ENCODE measurements around the gene PSMD13.

Gene PSMD13

DNA sequence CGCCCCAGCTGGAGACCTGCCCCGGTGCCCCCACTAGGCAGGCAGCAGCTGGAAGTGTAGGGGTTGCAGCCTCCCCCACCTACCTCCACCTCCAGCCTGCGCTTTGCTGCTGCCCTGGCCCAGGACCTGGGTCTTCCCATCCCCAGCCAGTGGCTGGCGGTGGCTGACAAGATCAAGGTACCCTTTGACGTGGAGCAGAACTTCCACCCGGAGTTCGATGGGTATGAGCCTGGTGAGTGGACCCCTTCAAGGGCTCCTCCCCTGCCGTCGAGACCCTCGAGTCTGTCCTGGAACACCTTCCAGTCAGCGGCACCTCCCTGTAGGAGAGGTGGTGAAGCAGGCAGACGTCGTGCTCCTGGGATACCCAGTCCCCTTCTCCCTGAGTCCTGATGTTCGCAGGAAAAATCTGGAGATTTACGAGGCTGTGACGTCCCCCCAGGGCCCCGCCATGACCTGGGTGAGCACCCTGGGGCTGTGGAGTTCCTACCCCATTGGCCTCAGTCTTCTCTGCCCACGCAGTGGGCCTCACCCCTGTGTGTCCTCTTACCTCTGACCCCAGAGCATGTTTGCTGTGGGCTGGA, 56.6 kb downstream of the PSMD13 start:
- H3K27ac ChIP-seq: no peak overlapping the region
- TF ChIP-seq, protein P1, sequence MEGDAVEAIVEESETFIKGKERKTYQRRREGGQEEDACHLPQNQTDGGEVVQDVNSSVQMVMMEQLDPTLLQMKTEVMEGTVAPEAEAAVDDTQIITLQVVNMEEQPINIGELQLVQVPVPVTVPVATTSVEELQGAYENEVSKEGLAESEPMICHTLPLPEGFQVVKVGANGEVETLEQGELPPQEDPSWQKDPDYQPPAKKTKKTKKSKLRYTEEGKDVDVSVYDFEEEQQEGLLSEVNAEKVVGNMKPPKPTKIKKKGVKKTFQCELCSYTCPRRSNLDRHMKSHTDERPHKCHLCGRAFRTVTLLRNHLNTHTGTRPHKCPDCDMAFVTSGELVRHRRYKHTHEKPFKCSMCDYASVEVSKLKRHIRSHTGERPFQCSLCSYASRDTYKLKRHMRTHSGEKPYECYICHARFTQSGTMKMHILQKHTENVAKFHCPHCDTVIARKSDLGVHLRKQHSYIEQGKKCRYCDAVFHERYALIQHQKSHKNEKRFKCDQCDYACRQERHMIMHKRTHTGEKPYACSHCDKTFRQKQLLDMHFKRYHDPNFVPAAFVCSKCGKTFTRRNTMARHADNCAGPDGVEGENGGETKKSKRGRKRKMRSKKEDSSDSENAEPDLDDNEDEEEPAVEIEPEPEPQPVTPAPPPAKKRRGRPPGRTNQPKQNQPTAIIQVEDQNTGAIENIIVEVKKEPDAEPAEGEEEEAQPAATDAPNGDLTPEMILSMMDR (conservative IDR thresholded peaks at IDR 0.05): no peak

DNA sequence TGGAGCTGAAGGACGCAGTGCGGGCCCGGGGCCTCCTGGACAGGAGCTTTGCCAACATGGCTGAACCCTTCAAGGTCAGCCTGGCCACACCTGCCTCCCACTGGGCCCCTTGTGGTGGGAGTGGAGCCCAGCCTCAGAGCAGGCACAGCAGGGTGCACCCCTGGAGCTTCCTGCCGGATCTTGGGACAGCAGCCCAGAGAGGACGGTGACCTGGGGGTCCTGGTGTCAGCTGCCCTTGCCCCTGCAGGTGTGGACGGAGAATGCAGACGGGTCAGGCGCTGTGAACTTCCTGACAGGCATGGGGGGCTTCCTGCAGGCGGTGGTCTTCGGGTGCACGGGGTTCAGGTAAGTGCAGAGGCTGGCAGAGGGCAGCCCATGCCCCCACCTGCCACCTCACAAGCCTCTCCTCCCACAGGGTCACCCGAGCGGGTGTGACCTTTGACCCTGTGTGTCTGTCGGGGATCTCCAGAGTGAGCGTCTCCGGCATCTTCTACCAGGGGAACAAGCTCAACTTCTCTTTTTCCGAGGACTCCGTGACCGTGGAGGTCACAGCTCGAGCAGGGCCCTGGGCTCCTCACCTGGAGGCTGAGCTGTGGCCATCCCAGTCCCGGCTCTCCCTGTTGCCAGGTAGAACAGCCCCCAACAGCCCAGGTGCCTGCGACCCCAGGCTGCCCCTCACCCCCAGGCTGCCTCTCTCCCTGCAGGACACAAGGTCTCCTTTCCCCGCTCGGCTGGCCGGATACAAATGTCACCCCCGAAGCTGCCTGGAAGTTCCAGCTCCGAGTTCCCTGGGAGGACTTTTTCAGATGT, 57.3 kb downstream of the PSMD13 start:
- H3K27ac ChIP-seq: no peak overlapping the region
- TF ChIP-seq, protein P1 (conservative IDR thresholded peaks at IDR 0.05): no peak

DNA sequence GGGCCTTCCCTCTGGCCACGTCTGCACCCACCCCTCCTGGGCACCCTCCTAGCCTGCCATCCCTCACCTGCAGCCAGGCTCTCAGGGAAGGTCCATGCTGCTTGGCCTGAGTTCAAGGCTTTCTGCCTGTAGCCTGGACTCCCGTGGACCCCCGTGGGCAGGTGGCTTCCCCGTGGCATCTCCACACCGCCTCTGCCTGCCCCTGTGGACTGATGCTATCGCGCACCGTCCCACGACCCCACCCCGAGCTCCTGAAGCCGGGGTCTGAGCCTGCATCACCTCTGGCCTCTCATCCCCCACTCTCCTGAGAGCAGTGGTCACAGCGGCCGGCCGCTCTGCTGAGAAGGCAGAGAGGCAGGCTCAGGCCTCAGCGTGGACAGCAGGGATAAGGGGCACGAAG, 58.0 kb downstream of the PSMD13 start:
- TF ChIP-seq, protein P1 (conservative IDR thresholded peaks at IDR 0.05): no peak
- H3K27ac ChIP-seq: no peak overlapping the region

DNA sequence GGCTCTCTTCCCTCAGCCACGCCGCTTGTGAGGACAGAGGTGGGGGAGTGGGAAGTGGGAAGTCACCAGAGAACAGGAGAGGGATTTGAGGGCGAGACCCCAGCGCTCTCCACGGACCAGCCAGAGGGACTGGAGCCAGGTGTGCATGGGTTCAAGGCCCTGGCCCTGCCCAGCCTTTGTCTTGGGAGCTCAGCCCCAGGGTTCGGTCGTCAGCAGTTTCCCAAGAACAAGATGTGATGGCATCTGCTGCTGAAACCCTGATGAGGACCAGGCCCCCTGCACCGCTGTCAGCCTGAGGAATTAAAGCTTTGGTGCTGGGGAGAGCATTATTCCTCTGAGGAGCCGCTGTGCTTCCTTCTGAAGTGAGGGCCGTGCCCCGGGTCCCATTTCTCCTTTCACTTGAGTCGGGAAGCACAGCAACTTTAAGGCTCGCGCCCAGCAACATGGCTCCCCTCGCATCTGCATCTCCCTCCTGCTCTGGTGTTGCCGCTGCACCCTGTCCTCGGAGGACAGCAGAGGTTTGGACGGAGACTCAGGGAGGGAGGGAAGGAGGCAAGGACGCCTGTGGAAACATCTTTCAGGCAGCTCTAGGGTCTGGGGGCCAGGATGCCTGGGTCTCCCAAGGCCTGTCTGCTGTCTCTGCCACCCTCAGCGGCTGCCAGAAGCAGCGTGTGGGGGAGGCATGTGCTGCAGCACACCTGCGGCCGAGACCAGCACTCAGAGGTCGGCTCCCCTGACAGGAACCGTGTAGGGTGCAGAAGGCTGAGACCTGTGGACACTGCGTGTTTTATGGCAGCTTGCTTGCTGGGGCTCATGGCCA, 58.8 kb downstream of the PSMD13 start:
- H3K27ac ChIP-seq: no peak overlapping the region
- TF ChIP-seq, protein P1 (conservative IDR thresholded peaks at IDR 0.05): no peak

DNA sequence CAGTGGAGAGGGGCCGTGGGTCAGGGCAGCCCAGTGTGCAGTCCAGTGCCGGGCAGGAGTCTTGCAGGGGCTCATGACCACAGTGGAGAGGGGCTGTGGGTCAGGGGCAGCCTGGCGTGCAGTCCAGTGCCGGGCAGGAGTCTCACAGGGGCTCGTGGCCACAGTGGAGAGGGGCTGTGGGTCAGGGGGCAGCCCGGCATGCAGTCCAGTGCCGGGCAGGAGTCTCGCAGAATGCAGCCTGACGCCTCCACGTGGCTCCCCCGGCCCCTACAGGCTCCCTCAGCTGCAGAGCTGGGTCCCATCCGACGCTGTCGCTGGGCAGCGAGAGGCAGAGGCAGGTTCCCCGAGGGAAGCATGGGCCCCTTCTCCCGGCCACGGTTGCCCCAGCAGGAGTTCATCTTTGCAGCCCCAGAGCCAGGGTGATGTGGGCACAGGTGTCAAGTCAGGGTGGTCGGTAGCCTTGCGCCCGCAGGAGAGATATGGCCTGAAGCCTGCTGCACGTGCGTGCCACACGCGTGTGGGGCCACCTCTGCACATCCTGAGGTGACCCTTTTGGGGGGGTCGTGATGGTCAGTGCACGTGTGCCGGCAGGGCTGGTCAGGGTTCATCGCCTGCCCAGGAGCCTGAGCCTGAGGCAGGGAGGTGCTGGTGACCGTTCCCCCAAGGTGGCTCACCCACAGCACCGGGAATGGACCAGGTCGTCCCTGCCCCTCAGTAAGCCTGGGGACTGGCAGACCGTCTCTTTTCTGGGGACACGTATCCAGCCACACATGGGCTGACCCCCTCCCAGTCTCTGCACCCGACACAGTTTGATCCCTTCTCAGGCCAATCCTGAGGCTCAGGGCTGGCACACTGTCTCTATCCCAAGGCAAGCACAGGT, 59.6 kb downstream of the PSMD13 start:
- H3K27ac ChIP-seq: no peak overlapping the region

DNA sequence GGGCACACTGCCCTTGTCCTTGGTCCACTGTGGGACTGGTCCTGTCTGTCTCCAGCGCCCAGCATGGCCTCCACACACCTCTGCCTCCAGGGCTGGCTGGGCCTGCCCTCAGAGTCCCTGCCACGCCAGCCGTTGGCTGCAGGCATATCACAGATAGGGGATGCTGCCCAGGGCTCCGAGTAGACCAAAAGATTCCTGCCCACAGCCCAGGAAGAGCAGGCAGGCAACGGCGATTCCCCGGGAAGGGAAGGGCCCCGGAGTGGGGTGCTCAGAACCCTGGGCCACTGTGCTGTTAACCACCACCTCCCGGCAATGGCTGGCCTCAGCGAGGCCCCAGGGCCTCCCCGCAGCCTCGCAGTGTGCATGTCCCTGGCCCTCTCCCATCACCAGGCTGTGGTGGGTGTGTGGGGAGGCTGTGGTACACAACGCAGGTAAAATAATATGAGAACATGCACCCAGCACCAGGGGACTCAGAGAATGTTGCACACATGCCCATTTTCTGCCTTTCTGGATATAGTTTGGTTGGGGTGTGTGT, 60.3 kb downstream of the PSMD13 start:
- TF ChIP-seq, protein P1 (conservative IDR thresholded peaks at IDR 0.05): no peak
- H3K27ac ChIP-seq: no peak overlapping the region

More for the DNA sequence above, 59.6 kb downstream of the PSMD13 start:
- TF ChIP-seq, protein P1 (conservative IDR thresholded peaks at IDR 0.05): no peak

Data from VCaP (cell line).